Urothelium cell line (cell line): Measurements from ENCODE around the gene ATP8B1.
A peak's percentile ranks its signal among the peaks of the same experiment; 100 is the strongest.
"Not testable (repeated sequence)": the region's sequence is repeated elsewhere in the genome, so short reads cannot be mapped to it uniquely, and the experiment has no call there.

Experiments used
- DNase-seq: peaks from one replicate; pipeline ENCODE4 v3.0.0; 2011; ENCODE audit warnings: low spot score, mixed read lengths
- FAIRE-seq: peaks from 2 replicates; lab custom pipeline; 2011; peaks lifted over from hg19 to GRCh38; lab: Jason Lieb, UNC

Gene ATP8B1

DNA sequence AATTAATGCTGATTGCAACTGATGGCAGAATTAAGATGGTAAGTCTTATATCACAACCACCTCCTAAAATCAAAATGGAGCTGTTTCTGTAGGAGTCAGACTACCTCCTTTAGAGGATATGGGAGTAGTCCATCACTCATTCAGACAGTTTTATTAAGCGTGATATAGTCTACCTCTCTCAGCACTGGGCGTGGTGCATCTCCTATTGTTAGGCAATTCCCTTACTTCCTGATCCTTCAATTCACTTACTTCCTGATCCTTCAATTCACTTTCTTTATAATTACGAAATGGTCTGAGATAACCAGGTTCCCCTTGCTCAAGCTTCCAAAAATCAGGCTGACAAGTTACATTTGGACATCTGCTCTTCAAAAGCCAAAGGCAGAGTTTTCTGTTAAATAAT lies 31.9 kb downstream of the ATP8B1 start:
- no peak for FAIRE-seq
- DNase-seq: no peak

GRCh38 chr18:57768537-57769326 lies 34.4 kb downstream of the ATP8B1 start:
- no peak for DNase-seq

GRCh38 chr18:57767259-57768050 lies 35.7 kb downstream of the ATP8B1 start:
- FAIRE-seq (no peak), DNase-seq (no peak)

More at GRCh38 chr18:57768537-57769326, 34.4 kb downstream of the ATP8B1 start:
- no peak for FAIRE-seq

DNA sequence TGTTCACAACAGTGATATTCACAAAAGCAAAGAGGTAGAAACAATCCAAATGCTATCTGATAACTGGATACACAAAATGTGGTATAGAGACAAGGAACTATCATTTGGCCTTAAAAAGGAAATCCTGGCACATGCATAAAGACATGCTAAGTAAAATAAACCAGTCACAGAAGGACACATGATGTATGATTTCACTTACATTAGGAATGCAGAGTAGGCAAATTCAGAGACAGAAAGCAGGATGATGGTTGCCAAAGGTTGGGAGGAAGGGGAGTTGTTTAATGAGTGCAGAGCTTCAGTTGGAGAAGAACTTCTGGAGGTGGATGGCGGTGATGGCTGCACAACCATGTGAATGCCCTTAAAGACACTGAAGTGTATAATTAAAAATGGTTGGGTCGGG lies 38.1 kb downstream of the ATP8B1 start:
- DNase-seq: no peak
- no peak for FAIRE-seq

DNA sequence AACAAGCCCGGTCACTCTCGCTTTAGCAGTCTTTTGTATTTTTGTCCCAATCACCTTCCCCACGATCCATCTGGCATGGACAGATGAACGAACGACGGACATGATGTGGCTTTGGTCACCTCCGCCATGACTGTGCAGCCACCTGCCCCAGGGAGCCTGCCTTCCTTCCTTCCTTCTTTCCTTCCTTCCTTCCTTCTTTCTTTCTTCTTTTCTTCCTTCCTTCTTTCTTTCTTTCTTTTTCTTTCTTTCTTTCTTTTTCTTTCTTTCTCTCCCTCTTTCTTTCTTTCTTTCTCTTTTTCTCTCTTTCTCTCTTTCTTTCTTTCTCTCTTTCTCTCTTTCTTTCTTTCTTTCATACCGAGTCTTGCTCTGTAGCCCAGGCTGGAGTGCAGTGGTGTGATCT lies 39.0 kb downstream of the ATP8B1 start:
- FAIRE-seq (no peak), DNase-seq (no peak)

GRCh38 chr18:57762686-57763085 lies 40.4 kb downstream of the ATP8B1 start:
- DNase-seq: no peak
- no peak for FAIRE-seq

DNA sequence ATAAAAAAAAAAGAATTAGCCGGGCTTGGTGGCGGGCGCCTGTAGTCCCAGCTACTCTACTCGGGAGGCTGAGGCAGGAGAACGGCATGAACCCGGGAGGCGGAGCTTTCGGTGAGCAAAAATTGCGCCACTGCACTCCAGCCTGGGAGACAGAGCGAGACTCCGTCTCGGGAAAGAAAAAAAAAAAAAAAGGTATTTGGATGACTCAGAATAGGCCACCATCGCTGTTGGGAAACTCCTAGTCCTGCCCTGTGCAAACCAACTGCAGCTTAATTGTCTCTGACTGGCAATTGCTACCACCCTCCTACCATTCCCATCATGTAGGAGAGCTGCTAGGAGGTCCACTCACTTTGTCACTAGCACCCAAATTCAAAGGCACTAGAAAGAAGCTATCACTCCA lies 43.5 kb downstream of the ATP8B1 start:
- DNase-seq: peak; percentile 27
- no peak for FAIRE-seq

DNA sequence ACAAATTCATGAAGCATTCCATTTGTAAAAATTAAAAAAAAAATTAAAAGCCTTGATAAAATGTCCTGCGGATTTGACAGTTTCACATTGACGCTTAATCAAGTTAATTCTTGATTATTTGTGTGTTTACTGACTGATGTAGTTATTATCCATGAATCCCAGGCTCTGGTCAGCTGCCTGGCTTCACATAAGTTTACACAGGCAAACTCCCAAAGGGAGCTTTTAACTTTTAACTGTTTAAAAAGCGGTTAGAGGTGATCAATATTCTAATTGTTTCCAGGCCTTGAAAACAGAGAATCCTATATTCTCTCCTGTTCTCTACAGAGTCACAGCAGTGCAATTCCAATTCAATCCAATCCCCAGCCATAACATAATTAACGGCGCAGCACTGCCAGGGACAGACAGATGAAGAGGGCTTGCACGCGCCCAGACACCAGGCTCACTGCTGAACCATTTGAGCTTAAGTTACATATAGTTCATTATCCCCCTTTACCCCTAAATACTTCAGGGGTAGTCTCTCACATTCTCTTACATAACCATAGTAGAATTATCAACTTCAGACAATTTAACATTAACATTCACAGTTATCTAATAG lies 47.5 kb downstream of the ATP8B1 start:
- DNase-seq (no peak), FAIRE-seq (no peak)

GRCh38 chr18:57754577-57755338 lies 48.4 kb downstream of the ATP8B1 start:
- FAIRE-seq (no peak), DNase-seq (no peak)

- FAIRE-seq (no peak), DNase-seq (no peak)
Measured at GRCh38 chr18:57753063-57753462, 50.1 kb downstream of the ATP8B1 start.

DNA sequence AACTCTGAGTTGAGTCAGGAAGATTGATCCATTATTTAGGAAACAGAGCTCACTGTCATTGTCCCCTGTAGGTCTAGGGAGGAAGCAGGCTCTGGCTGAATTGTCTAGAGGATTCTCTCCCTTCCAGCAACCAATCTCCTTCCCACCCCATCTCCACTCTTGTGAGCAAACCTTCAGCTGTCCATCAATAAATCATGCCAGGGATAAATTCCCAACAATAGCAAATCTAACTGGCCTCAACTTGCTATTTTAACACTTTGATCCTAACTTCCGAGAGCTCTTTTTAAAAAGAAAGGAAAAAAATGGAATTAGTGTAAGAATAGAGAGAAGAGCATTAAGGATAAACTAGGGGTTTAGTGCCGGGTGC lies 53.5 kb downstream of the ATP8B1 start:
- no peak for DNase-seq
- no peak for FAIRE-seq

DNA sequence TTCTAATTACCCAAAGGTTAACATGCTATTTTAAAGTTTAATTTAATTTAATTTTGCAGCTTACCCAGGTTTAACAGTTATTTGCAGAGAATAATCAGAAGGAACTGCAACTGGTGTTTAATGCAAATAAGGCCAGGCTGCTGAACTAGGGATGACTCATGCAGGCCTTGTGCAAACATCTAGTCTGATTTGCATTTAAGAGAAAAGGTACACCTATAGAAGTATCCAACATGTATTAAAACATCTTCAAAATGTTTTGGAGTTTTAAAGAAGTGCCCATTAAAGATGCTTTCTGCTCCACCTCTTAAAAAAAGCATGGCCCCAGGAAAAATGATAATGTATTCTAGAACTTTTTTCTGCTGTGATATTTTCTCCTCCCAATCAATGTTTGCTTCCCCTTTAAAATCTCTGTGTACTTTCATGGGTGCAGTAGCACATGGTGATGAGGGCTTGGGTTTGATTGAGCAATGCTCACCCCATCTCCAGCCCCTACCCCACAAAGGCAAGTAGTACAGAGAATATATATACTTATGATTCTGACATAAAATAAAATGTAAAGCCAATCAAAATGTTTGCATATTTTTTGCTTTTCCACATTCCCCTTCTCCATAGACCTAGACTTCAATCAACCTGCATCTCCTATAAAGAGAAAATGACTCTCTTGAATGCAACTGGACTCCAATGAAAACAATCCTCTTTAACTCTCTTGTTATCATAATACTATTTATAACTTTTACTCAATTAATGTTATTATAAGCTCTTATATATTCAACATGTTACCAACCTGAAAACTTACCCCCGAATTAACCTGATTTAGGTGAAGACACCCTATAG lies 54.1 kb downstream of the ATP8B1 start:
- peak; percentile 9 for DNase-seq
- FAIRE-seq: no peak

DNA sequence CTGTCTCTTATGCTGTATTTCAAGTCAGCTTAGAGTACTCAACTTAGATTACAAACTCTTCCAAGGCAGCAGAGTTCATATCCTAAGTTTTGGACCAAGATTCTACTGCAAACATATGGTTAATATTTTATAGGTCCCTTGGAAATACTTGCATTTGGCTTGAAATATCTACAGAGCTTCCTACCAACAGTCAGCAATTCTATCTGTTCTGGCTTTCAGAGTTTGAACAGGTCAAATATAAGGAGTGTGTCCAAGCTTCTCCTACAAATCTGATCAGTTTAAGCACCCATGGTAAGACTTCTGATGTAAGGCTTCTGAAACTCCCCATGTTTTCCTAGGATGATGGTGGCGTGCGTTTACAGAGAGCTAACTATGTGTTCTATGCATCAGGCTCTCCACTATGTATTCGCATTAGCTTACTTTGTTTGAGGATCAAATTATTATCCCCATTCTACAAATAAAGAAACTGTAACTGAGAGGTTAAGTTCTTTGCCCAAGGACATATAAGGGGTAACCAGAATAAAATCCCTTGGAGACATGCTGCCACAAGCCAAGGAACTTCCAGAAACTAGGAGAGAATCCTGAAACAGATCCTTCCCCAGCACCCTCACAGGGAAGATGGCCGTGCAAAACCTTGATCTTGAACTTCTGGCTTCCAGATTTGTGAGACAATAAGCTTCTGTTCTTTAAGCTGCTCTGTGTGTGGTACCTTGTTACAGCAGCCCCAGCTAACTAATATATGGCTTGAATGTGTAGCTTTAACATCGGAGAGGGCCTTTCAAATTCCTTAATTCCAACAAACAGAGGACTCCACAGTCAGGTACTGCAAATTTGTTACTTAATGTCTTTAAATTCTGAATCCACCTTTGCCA lies 55.1 kb downstream of the ATP8B1 start:
- no peak for FAIRE-seq
- no peak for DNase-seq

DNA sequence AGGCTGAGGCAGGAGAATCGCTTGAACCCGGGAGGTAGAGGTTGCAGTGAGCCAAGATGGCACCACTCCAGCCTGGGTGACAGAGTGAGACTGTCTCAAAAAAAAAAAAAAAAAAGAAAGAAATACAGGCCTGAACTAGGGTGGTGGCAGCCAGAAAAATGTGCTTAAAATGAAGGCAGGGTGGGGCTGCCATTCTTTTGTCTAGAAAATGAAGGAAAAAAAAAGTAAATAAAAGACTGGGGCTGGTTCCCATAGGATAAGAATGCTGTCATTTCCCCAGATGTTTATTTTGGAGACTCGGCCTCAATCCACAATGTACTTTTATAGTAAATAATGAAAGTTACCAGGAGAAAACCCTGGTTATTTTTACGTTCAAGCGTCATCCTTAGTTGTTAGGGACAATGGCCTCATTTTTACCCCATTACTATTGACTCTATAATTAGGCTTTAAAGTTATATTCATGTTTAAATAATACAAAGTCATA lies 58.9 kb downstream of the ATP8B1 start:
- FAIRE-seq (no peak), DNase-seq (no peak)

DNA sequence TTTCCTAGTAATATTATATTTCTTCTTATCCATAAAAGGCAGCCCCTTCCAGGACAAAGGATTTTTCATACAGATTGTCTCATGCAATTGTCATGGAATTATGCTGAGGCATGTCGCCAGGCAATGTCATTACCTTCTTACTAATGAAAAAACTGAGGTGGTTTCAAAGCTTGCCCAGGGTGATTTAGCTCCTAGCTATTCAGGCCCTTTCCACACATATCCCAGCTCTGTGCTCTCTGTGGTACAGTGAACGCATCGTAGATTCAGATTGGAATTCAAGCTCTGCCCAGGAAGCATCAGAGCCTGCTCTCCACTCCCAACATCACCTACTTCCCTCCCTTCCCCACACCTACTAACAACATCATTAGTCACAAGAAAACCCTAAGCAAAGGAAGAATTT lies 60.1 kb downstream of the ATP8B1 start:
- FAIRE-seq: no peak
- peak; percentile 13 for DNase-seq

DNA sequence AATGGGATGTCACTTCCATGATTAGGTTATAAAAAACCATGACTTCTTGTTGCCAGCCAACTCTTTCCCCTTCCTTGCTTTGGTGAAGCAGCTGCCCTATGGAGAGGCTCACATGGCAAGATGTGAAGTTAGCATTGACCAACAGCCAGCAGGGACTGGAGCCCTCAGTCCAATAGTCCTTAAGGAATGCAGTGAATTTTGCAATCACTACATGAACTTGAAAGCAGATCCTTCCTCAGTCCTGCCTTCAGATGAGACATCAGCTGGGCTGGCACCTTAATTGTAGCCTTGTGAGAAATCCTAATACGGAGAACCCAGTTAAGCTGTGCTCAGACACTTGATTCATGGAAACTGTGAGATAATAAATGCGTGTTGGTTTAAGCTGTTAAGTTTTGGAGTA lies 61.8 kb downstream of the ATP8B1 start:
- no peak for FAIRE-seq
- DNase-seq: no peak

DNA sequence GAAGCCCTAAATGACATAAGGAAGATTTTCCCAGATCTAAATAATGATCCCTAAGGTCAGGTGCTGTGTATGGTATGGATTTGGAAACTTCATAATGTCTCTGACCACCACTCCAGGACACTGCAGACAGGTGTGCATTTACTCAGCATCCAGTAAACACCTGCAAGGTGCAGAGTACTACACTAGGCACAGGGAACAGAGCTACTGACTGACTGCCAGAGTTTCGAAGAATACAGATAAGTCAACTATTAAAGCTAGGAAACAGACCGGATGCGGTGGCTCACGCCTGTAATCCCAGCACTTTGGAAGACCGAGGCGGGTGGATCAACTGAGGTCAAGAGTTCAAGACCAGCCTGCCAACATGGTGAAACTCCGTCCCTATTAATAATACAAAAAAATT lies 65.0 kb downstream of the ATP8B1 start:
- no peak for FAIRE-seq
- no peak for DNase-seq

DNA sequence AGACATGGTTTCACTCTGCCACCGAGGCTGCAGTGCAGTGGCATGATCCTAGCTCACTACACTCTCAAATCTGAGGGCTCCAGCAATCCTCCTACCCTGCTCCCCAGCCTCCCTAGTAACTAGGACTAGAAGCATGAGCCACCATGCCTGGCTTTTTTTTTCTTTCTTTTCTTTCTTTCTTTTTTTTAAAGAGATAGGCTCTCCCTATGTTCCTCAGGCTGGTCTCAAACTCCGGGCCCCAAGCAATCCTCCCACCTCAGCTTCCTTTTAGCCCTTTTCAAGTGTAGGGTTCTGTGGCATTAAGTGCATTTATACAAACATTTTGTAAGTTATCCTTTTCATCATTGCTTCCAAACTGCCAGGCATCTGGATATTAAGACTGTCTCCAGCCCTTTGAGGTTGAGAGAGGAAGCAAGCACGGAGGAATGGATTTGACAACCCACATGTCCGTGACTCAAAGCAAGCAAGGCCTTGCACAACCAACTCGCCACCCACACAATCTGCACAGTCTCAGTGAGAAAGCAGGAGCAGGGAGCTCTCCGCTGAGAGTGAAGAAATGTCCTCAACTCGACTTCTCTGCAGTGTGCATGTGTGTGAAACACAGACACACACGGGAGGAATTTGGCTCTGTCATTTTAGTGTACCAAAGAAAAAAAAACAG lies 65.6 kb downstream of the ATP8B1 start:
- DNase-seq (peak; percentile 35), FAIRE-seq (no peak)

- not testable (repeated sequence) for DNase-seq, FAIRE-seq
Measured at GRCh38 chr18:57735042-57735441, 68.1 kb downstream of the ATP8B1 start.
